Naive thymus-derived CD8-positive, alpha-beta T cell (primary cell): ENCODE measurements around the gene MYD88. TPM values are rescaled to one million over a fixed set of nuclear protein-coding genes. Genes with fewer than 3 reads are reported as not detected.
"Not testable (repeated sequence)": the region's sequence is repeated elsewhere in the genome, so short reads cannot be mapped to it uniquely, and the experiment has no call there.

Experiments
- ATAC-seq, 2 donors: fragments of 150-1000 bp; cut with Tn5 transposase in 1 of 2; sonication (Bioruptor Pico), chemical (Tn5 transposase) in 1 of 2; 1 replicate in 1 of 2; 2 replicates in 1 of 2; pipeline ENCODE4 v1.10.0; 2021; ENCODE audit warnings: mild to moderate bottlenecking in 2 of 2, moderate library complexity in 2 of 2
- POLR2A ChIA-PET: fragments of 350-600 bp; sonication (Branson Sonifier 250); formaldehyde crosslinking; loops from one replicate; lab custom pipeline; 2021; ENCODE audit warnings: antibody characterized with exemption; lab: Charles Lee
- DNase-seq, 10 donors: peaks; one replicate each; pipeline versions ENCODE4 v3.0.0 to v3.0.0-alpha.2; 2020 to 2022
- H3K27ac Mint-ChIP-seq, 10 donors: one replicate each; pipeline ENCODE4 v1.8.0; 2020 to 2022; ENCODE audit warnings: mild to moderate bottlenecking in 10 of 10, mixed read lengths in 10 of 10, moderate library complexity in 4 of 10, inconsistent platforms in 1 of 10
- H3K27me3 Mint-ChIP-seq, 5 donors: one replicate each; pipeline ENCODE4 v1.8.0; 2021 to 2022; ENCODE audit warnings: mixed read lengths in 5 of 5
- H3K36me3 Mint-ChIP-seq, 3 donors: one replicate each; pipeline ENCODE4 v1.8.0; 2020 to 2022; ENCODE audit warnings: mixed read lengths in 3 of 3, mild to moderate bottlenecking in 2 of 3, inconsistent platforms in 1 of 3
- H3K4me1 Mint-ChIP-seq, 4 donors: one replicate each; pipeline ENCODE4 v1.8.0; 2021 to 2022; ENCODE audit warnings: mixed read lengths in 4 of 4
- H3K4me3 Mint-ChIP-seq, 10 donors: one replicate each; pipeline ENCODE4 v1.8.0; 2020 to 2022; ENCODE audit warnings: mild to moderate bottlenecking in 10 of 10, mixed read lengths in 10 of 10, moderate library complexity in 6 of 10, inconsistent platforms in 1 of 10
- H3K9me3 Mint-ChIP-seq, 9 donors: one replicate each; pipeline ENCODE4 v1.8.0; 2020 to 2022; ENCODE audit warnings: mixed read lengths in 9 of 9, mild to moderate bottlenecking in 3 of 9, inconsistent platforms in 1 of 9, moderate library complexity in 1 of 9
- polyA plus RNA-seq, 3 donors: library from polyadenylated mRNA; unstranded; fragments of 300-500 nt; fragmentation: Illumina TruSeq; gene quantifications; one replicate each; pipeline ENCODE4 v1.2.3, GENCODE V29; 2021
- total RNA-seq, 8 experiments: library from RNA in 2 of 8; stranded (reverse) in 2 of 8; gene quantifications; one replicate each; pipeline ENCODE4 v1.2.3 and lab custom pipeline; 2021 to 2026

MYD88 gene
- total and polyA plus RNA-seq, 5 experiments from 2014 or later = 40.6 to 73.9 (median 54.5) TPM

DNA sequence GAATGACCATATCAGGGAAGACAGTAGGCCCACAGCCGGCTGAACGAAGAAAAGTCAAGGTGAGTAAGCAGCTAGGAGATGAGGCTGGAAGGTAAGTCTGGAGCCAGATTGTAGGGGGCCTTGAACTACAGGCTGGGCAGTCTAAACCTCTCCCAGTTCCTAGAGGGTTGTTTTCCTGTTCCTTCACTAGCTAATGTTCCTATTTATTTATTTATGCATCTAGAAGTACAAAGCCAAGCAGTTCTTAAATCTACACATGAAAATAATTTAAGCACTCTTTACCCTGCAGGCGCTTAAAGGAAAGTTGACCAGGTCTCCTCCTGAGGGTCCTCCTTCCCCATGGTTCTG lies 5.3 kb upstream of the MYD88 start:
- Mint-ChIP-seq H3K4me3 (no peak overlapping the region), H3K9me3 (no peaks in the 10 kb centered on the region), H3K27me3 (no peaks in the 10 kb centered on the region), H3K36me3 (peaks cover 0 to 62% (median 0%) of the 10 kb centered on the region in 3 donors), H3K27ac (peak overlapping the region in 9 of 10 donors; percentile 26 to 92 (median 63)), H3K4me1 (peaks cover 36 to 66% (median 56%) of the 10 kb centered on the region in 4 donors)
- DNase-seq (no peak), ATAC-seq (no peak)
- POLR2A ChIA-PET = no interaction called here

DNA sequence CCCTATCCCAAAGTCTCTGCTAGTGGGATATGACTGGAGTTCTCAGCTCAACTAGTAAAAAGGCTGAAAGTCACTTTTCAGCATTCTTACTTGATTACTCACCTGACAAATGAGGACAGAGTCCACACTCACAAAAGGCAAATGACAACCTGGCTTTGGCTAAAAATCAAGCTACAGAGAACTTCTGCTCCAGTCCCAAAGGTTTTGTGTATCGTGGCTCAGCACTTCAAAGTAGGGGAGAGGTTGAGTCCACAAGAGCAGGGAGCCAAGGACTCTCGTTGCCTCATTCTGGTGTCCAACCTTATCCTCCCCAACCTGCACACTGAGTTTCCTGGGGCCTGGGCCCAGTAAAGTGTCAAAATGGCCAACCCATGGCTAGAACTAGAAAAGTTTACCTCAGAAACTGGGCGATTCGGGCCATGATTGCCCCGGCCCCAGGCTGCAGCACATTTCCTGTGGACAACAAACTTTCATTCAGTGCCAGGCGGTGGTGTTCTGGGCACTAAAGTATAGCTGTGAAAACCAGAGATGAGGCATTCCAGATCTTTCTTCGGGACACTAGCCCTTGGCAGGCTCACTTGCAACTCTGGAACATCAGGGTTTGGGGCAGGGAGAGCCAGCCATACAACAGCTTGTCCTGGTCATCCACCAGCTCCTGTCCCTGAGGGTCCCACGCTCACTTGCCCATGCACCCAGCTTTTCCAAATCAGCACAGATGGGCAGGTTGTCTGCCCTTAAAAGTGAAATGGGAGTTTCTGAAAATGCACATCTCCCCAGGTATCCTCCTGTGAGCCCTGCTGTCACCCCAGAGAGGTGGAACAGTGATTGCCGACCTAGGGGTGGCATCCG lies 4.7 kb upstream of the MYD88 start:
- Mint-ChIP-seq H3K36me3 (peaks cover 0 to 57% (median 0%) of the 10 kb centered on the region in 3 donors), H3K4me1 (peaks cover 39 to 68% (median 60%) of the 10 kb centered on the region in 4 donors), H3K9me3 (no peaks in the 10 kb centered on the region), H3K4me3 (peak overlapping the region in 5 of 10 donors; percentile 30 to 72 (median 34)), H3K27ac (peak overlapping the region in 8 of 10 donors; percentile 23 to 97 (median 60)), H3K27me3 (no peaks in the 10 kb centered on the region)
- ATAC-seq = no peak
- DNase-seq = peak in 1 of 10 donors; percentile 44
- POLR2A ChIA-PET = interaction anchor here (0.5 kb wide), 1 partner anchor 32 kb away, joined by 3 read pairs; no protein-coding TSS in a partner anchor

DNA sequence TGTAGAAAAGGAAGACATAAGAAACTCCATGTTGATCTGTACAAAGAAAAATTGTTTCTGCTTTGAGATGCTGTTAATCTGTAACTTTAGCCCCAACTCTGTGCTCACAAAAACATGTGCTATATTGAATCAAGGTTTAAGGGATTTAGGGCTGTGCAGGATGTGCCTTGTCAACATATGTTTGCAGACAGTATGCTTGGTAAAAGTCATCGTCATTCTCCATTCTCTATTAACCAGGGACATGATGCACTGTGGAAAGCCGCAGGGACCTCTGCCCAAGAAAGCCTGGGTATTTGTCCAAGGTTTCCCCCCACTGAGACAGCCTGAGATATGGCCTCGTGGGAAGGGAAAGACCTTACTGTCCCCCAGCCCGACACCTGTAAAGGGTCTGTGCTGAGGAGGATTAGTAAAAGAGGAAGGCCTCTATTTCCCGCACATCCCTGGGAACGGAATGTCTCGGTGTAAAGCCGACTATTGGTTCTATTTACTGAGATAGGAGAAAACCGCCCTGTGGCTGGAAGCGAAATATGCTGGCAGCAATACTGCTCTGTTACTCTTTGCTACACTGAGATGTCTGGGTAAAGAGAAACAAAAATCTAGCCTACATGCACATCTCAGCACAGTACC lies 3.8 kb upstream of the MYD88 start:
- H3K4me3 Mint-ChIP-seq = peak overlapping the region in 9 of 10 donors; percentile 90 to 100 (median 95)
- POLR2A ChIA-PET, H3K27me3 Mint-ChIP-seq, H3K9me3 Mint-ChIP-seq, ATAC-seq, DNase-seq: not testable (repeated sequence)
- peak overlapping the region in 9 of 10 donors; percentile 1 to 97 (median 86) for H3K27ac Mint-ChIP-seq
- peaks cover 40 to 69% (median 65%) of the 10 kb centered on the region in 4 donors for H3K4me1 Mint-ChIP-seq
- peaks cover 0 to 49% (median 0%) of the 10 kb centered on the region in 3 donors for H3K36me3 Mint-ChIP-seq

DNA sequence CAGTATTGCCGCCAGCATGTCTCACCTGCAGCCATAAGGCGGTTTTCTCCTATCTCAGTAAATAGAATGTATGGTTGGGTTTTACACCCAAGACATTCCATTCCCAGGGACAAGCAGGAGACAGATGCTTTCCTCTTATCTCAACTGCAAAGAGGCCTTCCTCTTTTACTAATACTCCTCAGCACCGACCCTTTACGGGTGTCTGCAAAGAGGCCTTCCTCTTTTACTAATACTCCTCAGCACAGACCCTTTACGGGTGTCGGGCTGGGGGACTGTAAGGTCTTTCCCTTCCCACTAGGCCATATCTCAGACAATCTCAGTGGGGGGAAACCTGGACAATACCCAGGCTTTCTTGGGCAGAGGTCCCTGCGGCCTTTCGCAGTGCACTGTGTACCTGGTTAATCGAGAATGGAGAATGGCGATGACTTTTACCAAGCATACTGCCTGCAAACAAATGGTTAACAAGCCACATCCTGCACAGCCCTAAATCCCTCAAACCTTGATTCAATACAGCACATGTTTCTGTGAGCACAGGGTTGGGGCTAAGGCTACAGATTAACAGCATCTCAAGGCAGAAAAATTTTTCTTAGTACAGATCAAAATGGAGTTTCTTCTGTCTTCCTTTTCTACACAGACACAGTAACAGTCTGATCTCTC lies 2.7 kb upstream of the MYD88 start:
- POLR2A ChIA-PET = interaction anchor here (1.4 to 7.5 kb wide), 3 partner anchors 7 to 320 kb away, joined by 4 to 192 read pairs (median 5); partner anchors contain the start of gene OXSR1
- DNase-seq = peak in 7 of 10 donors; percentile 24 to 69 (median 49)
- peaks cover 0 to 44% (median 0%) of the 10 kb centered on the region in 3 donors for H3K36me3 Mint-ChIP-seq
- ATAC-seq, H3K27me3 Mint-ChIP-seq, H3K9me3 Mint-ChIP-seq: not testable (repeated sequence)
- peak overlapping the region; percentile 85 to 97 (median 88) for H3K27ac Mint-ChIP-seq
- H3K4me3 Mint-ChIP-seq = peak overlapping the region; percentile 85 to 100 (median 95)
- peaks cover 44 to 77% (median 69%) of the 10 kb centered on the region in 4 donors for H3K4me1 Mint-ChIP-seq

DNA sequence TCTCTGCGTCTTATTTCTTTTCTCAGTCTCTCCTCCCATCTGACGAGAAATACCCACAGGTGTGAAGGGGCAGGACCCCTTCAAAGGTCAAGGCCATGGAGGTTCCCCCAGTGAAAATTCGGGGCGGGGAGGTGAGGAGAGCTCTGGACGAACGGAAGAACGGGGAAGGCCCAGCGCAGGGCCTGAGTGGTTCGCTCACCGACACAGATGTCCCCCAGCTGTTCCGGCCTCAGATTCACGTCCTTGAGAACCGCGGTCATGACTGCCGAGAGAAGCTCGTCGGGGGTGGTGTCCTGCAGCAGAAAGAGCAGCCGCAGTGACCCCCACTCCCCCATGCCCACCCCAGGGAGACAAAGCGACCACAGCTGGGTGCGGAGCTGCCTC lies 2.1 kb upstream of the MYD88 start:
- Mint-ChIP-seq H3K36me3 (peaks cover 0 to 44% (median 0%) of the 10 kb centered on the region in 3 donors), H3K9me3 (no peaks in the 10 kb centered on the region), H3K27me3 (no peaks in the 10 kb centered on the region), H3K4me1 (peaks cover 46 to 83% (median 74%) of the 10 kb centered on the region in 4 donors), H3K4me3 (peak overlapping the region; percentile 85 to 100 (median 95)), H3K27ac (peak overlapping the region; percentile 85 to 97 (median 88))
- POLR2A ChIA-PET = interaction anchor here (0.9 to 7.5 kb wide), 9 partner anchors 8 to 384 kb away, joined by 3 to 192 read pairs (median 4); partner anchors contain the start of genes DLEC1, OXSR1 and XYLB
- no peak for ATAC-seq
- peak in 2 of 10 donors; percentile 11 to 56 for DNase-seq

DNA sequence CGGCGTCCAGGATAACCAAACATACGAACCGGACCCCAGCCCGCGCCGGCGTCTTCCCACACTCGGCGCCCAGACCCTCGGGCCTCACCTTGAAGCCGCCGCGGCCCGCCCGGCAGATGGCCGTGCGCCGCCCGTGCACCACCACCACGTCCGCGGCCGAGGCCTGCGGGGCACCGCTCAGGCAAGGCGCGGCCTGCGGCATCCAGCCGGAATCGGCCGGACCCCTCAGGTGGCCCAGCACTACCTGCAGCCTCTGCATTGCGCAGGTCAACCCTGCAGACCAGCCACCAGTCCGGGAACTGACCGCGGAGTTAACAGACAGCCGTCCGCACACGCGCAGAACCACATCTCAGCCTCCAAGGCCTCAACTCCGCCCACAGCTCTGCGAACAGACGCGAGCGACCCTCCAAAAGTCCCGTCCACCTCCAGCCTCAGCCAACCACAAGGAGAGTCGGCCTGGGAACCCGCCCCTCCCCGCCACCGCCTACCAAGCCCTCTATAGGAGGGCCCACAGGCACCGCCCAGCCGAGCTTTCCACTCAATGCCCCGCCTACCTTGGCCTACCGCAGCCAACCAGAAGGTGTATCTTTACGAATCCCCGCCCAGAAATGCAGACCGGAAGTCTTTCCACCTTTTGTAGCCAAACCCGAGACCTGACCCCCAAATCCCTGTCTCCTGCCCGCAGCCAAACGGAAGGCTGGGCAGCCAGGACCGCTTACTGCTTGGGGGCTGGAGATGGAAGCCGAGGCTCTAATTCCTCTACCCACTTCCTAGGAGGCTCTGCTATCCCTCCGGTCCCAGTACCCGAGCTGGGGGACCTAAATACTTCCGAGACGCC lies 1.5 kb upstream of the MYD88 start, which contains the start of gene ACAA1:
Gene ACAA1 (minus strand): TSS at position 351 of the 838 bp plus-strand sequence. CDS start 92 bp downstream, at position 259.
- DNase-seq (peak; percentile 90 to 99 (median 96)), ATAC-seq (peak; percentile 85 to 86)
- peaks cover 43 to 84% (median 76%) of the 10 kb centered on the region in 4 donors for H3K4me1 Mint-ChIP-seq
- H3K36me3 Mint-ChIP-seq = peaks cover 0 to 44% (median 0%) of the 10 kb centered on the region in 3 donors
- POLR2A ChIA-PET = interaction anchor here (0.7 to 7.5 kb wide), 14 partner anchors 9 to 1270 kb away, joined by 3 to 192 read pairs (median 4); partner anchors contain the start of genes DLEC1, EXOG, OXSR1 and RPSA
- H3K27ac Mint-ChIP-seq = peak within 1 kb of the TSS; percentile 95 to 99 (median 98)
- H3K9me3 Mint-ChIP-seq = no peaks in the 10 kb centered on the region
- no peaks in the 10 kb centered on the region for H3K27me3 Mint-ChIP-seq
- peak within 1 kb of the TSS; percentile 85 to 100 (median 96) for H3K4me3 Mint-ChIP-seq

DNA sequence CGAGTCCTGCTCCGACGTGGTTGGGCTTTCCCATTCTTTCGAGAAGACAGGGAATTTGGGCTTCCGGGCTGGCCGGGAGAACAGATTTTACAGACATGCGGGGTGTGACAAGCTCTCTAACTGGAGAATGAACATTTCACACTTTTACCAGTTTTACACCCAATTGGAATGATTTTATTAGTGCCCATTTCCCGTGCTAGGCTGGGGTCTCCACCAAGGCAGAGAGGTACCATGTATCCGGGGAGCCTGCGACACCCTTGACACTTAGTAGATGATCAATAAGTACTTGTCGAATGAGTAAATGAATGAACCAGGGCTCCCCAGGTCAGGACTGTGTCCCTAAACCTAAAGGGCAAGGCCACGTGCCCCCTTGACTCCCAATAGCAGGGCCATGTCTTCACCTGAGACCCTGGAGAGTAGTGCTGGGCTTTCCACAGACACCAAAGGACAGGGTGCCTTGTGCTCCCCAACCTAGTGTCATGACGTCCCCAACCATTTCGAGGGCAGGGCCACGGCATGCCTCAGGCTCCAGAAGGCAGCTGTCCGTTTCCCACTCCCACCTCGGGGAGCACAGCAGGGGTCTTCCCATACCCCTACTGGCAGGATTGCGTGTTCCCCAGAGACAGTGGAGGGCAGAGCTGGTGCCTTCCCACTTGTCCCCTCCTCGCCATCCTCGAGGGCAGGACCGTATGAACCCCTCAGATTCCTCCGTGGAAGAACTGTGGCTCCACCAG lies 679 bp upstream of the MYD88 start:
- Mint-ChIP-seq H3K9me3 (no peaks in the 10 kb centered on the region), H3K36me3 (peaks cover 0 to 46% (median 0%) of the 10 kb centered on the region in 3 donors)
- POLR2A ChIA-PET = interaction anchor here (0.7 to 7.5 kb wide), 15 partner anchors 9 to 1269 kb away, joined by 3 to 192 read pairs (median 4); partner anchors contain the start of genes DLEC1, EXOG, OXSR1 and RPSA

DNA sequence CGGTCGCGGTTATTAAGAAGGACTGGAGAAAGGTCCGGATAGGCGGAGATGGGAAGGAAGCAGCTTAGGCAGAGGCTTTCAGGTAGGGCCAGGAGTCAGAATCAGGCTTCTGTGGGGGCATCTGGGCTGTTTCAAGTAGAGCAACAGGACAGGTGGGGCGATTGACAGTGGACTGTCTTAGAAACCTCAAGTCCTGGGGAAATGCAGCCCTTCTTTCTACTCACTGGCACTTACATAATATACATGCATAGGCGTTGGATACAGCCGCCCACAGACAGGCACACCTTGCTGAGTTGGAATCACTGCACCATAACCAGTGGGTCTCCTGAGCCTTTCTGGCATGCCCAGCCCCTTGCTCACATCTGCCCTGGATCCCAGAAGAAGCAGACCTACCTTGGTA lies 730 bp downstream of the MYD88 start:
- ATAC-seq = no peak
- H3K9me3 Mint-ChIP-seq = no peaks in the 10 kb centered on the region
- H3K27ac Mint-ChIP-seq = peak overlapping the region; percentile 95 to 99 (median 98)
- H3K4me3 Mint-ChIP-seq = peak overlapping the region; percentile 85 to 100 (median 96)
- peak in 1 of 10 donors; percentile 15 for DNase-seq
- POLR2A ChIA-PET = interaction anchor here (0.8 to 7.5 kb wide), 4 partner anchors 15 to 47 kb away, joined by 3 to 192 read pairs (median 5); partner anchors contain the start of gene OXSR1
- H3K27me3 Mint-ChIP-seq = no peaks in the 10 kb centered on the region
- H3K4me1 Mint-ChIP-seq = peaks cover 34 to 72% (median 64%) of the 10 kb centered on the region in 4 donors
- peaks cover 0 to 33% (median 0%) of the 10 kb centered on the region in 3 donors for H3K36me3 Mint-ChIP-seq

More for the DNA sequence above, 679 bp upstream of the MYD88 start:
- no peaks in the 10 kb centered on the region for H3K27me3 Mint-ChIP-seq
- H3K4me3 Mint-ChIP-seq = peak overlapping the region; percentile 85 to 100 (median 96)
- peak in 3 of 10 donors; percentile 27 to 62 (median 34) for DNase-seq
- H3K4me1 Mint-ChIP-seq = peaks cover 41 to 79% (median 75%) of the 10 kb centered on the region in 4 donors
- no peak for ATAC-seq
- H3K27ac Mint-ChIP-seq = peak overlapping the region; percentile 95 to 99 (median 98)

DNA sequence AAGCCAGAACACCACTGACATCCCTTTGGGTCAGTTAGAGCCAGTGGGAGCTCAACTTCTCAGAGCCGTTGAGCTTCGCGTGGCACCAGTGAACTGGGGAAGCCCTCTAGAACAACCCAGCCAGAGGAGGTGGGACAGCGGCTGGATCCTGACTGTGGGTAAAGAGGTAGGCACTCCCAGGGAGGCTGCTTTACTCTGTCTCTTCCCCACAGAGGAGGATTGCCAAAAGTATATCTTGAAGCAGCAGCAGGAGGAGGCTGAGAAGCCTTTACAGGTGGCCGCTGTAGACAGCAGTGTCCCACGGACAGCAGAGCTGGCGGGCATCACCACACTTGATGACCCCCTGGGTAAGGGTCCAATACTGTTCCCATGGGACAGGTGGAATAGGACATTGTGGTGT lies 1.2 kb downstream of the MYD88 start:
- Mint-ChIP-seq H3K4me3 (peak overlapping the region; percentile 85 to 100 (median 96)), H3K9me3 (no peaks in the 10 kb centered on the region), H3K27me3 (no peaks in the 10 kb centered on the region), H3K27ac (peak overlapping the region; percentile 95 to 99 (median 98)), H3K36me3 (peaks cover 0 to 28% (median 0%) of the 10 kb centered on the region in 3 donors), H3K4me1 (peaks cover 32 to 67% (median 59%) of the 10 kb centered on the region in 4 donors)
- POLR2A ChIA-PET = interaction anchor here (0.8 to 7.5 kb wide), 4 partner anchors 14 to 46 kb away, joined by 5 to 192 read pairs (median 6); partner anchors contain the start of gene OXSR1
- peak in 2 of 10 donors; percentile 7 to 41 for DNase-seq
- no peak for ATAC-seq
